GM19463 (cell line): ENCODE results near the gene LGALS9B.
A peak's percentile ranks its signal among the peaks of the same experiment; 100 is the strongest.
"Not testable (repeated sequence)": the region's sequence is repeated elsewhere in the genome, so short reads cannot be mapped to it uniquely, and the experiment has no call there.

ENCODE experiments used
- ATAC-seq: cut with Tn5 transposase; IDR thresholded peaks from one replicate; pipeline ENCODE4 v1.9.1; 2021; ENCODE audit warnings: mild to moderate bottlenecking, moderate library complexity; ENCODE audit not compliant: unreplicated experiment

LGALS9B gene

GRCh38 chr17:20469107-20469506 is 1.8 kb upstream of the LGALS9B start:
- ATAC-seq: not testable (repeated sequence)

GRCh38 chr17:20466999-20467398 is 340 bp downstream of the LGALS9B start:
- not testable (repeated sequence) for ATAC-seq

GRCh38 chr17:20466553-20466952 is 786 bp downstream of the LGALS9B start:
- not testable (repeated sequence) for ATAC-seq

GRCh38 chr17:20465535-20465934 is 1.8 kb downstream of the LGALS9B start:
- ATAC-seq: not testable (repeated sequence)

- not testable (repeated sequence) for ATAC-seq
These were observed 2.4 kb downstream of the LGALS9B start for GRCh38 chr17:20464854-20465414.

- ATAC-seq: not testable (repeated sequence)
These were observed 5.2 kb downstream of the LGALS9B start for GRCh38 chr17:20462158-20462557.

- ATAC-seq: not testable (repeated sequence)
These were observed 9.4 kb downstream of the LGALS9B start for GRCh38 chr17:20457848-20458381.

- not testable (repeated sequence) for ATAC-seq
These were observed 12.2 kb downstream of the LGALS9B start for GRCh38 chr17:20455106-20455505.

- not testable (repeated sequence) for ATAC-seq
These were observed 13.4 kb downstream of the LGALS9B start for GRCh38 chr17:20453820-20454434.

GRCh38 chr17:20450852-20451251 is 16.5 kb downstream of the LGALS9B start:
- ATAC-seq: peak; percentile 61

GRCh38 chr17:20447534-20448321 is 19.6 kb downstream of the LGALS9B start:
- ATAC-seq: not testable (repeated sequence)

GRCh38 chr17:20446895-20447294 is 20.4 kb downstream of the LGALS9B start:
- ATAC-seq: not testable (repeated sequence)

GRCh38 chr17:20444581-20445236 is 22.6 kb downstream of the LGALS9B start:
- not testable (repeated sequence) for ATAC-seq

GRCh38 chr17:20444173-20444572 is 23.2 kb downstream of the LGALS9B start:
- ATAC-seq: not testable (repeated sequence)

GRCh38 chr17:20443632-20444031 is 23.7 kb downstream of the LGALS9B start:
- not testable (repeated sequence) for ATAC-seq

GRCh38 chr17:20440665-20441064 is 26.7 kb downstream of the LGALS9B start:
- ATAC-seq: not testable (repeated sequence)

GRCh38 chr17:20435166-20435565 is 32.2 kb downstream of the LGALS9B start:
- ATAC-seq: not testable (repeated sequence)

GRCh38 chr17:20433382-20433781 is 34.0 kb downstream of the LGALS9B start:
- not testable (repeated sequence) for ATAC-seq

GRCh38 chr17:20427264-20427663 is 40.1 kb downstream of the LGALS9B start:
- ATAC-seq: not testable (repeated sequence)

- ATAC-seq: not testable (repeated sequence)
These were observed 44.5 kb downstream of the LGALS9B start for GRCh38 chr17:20422826-20423225.

GRCh38 chr17:20418838-20419237 is 48.5 kb downstream of the LGALS9B start:
- ATAC-seq: not testable (repeated sequence)
